HG03469 (cell line): ENCODE measurements around the gene ASAP3.

Source experiments
- ATAC-seq: cut with Tn5 transposase; IDR thresholded peaks from one replicate; pipeline ENCODE4 v1.9.1; 2021; ENCODE audit warnings: mild to moderate bottlenecking, moderate library complexity, moderate number of reproducible peaks; ENCODE audit not compliant: unreplicated experiment

ASAP3 gene

DNA sequence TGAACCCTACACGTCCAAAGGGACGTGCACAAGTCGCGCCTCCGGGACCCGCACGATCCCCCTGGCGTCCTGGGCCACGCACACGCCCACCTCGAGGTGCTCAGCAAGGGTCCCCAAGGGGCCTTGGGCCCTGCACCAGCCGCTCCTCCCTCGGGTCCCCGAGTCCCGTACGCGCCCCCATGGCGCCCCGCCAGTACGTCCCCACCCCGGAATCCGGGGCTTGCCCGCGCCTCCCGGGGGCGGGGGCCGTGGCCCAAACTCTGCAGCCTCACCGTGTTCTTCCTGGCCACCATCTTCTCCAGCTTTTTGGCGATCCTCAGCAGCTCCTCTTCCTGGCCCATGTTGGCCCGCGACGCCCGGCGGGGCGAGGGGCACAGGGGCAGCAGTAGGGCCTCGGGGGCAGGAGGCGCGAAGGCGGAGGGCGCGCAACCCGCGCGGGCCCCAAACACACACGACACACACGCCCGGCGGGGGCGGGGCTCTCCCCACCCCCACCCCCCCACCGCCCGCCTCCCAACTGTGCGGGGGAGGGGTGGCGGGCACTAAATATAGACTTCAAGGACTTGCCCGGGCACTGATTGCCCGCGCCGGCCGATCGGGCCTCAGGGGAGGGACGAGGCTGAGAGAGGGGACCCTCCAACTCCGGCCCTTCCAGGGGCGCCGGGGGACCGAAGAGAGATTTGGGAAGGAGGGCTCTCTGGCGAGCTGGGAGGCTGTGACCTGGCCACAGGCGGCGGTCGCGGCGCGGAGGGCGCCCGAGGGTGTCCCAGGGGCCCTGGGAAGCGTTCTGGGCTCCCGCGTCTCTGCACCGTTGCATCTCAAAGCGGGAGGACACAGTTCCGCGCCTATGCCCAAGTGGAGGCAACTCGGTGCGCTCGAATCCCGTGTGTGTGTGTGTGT, 59.4 kb downstream of the ASAP3 start, which contains the start of gene TCEA3:
TSS of gene TCEA3 (minus strand) at position 456 of the 900 bp plus-strand sequence. CDS start at position 341, 115 bp downstream.
- ATAC-seq, result no peak

DNA sequence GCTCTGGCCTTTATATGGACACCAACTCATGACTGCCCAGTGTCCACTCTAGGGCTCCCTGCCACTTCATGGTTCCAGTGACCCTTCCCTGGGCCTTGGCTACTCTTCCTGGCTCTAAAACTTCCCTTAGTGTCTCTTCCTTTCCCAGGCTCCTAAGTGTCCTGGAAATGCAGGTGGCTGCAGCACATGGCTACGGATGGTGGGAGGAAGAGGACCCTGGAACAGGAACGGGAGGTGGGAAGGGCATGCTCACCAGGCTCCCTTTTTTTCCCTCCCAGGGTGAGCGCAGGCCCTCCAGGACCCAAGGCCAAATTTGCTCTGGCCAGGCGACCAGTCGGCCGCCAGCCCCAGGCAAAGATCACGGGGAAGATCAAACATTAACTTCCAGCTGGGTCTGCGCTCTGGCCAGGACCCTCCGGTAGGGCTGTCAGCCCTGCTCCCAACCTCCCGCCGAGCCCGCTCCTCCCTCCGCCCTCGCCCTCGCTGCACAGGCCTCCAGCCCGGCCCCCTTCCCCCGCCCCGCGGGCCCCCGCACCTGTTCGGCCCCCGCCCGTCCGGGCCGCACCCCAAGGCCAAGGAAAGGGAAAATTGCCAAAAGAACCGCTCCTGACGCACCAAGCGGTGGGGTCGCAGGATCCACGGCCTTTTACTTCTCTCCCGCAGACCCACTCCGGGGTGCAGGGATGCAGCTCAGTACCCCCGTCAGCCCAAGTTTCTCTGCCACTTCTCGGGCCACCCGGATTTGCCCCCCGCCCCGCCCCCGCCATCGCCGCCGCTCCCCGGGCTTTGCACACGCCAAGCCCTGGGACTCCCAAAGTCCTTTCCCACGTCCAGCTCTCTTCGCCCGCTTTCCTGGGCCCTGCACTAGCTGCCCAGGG, 60.3 kb downstream of the ASAP3 start:
- no peak for ATAC-seq

DNA sequence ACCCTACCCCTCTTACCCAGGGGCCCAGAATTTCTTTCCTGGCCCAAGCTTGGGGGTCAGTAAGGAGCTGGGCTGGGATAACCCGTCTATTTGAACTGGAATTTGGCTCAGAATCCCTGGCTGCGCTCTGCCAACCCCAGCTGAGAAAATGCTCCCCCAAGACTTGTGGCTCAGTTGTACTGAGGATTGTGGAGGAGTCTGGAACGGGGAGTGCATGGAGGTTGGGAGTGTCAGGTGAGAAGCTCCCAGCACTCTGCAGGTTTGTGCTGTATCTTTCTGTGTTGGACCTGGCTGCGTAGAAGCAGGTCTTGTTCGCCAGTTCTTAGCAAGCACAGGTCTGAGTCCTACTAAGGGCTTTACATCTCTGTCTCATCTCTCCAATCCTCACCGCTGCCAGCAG, 61.0 kb downstream of the ASAP3 start:
- no peak for ATAC-seq

DNA sequence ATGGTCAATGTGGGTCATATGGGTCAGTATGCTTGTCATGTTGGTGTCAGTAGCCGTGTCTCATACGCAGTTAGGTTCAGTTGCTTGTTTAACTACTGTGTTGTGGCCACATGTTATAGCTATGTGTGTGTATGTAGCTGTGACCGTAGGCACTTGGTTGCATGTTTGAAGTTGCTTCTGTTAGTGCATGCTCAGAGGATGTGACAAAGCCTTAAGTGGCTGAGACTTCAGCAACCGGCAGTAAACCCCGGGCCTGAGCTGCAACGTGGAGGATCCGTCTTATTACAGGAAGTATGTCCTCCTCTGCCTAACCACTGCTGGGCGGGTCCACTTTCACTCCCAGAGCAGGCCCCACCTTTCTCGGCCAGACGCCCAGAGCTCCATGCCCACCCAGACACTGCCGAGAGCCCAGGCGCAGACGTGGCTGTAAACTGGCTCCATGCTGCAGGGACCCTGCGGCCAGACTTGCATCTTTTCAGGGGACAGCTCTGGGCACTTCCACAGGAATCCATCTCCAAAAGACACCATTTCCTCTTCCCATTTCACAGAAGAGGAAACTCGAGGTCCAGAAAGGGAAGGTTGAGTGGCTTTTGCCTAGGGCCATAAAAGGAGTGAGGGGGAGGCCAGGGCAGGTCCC, 61.6 kb downstream of the ASAP3 start:
- ATAC-seq, result no peak

DNA sequence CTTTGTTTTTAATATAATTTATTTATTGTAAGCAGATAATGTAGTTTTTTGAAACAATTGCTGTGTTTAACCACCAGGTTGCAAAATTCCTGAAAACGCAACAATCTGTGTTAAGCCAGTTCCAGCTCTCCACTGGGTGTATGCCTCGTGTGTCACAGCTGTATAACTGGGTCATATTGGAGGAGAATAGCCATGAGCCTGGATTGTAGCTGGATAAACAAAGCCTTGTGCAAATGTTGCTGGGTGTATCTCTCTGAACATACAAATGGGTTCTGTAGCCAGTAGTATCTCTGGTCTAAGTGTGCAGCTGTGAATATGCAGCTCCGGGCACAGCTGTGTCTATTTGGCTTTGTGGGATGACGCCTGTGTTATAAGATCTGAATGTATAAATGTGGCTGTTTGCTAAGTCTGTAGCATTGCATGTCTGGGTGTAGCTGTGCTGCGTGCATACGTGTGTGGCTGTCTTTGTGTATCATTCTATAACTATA, 62.2 kb downstream of the ASAP3 start:
- no peak for ATAC-seq

DNA sequence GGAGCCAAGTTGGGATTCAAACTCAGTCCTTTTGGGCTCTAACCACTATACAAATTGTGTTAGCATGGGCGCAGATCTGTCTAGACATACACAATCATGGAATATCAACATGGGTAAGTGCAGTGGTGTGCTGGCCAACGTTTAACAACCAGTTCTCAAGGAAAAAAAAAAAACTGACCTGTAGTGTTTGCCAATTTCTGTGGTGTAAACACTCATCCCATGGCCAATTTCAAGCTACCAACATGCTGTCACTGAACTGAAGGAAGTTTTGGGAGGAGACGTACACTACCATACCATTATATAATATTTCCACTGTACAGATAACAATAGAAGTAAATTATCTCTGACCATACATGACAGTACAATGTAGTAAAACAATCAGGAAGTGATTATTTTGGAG, 62.6 kb downstream of the ASAP3 start:
- no peak for ATAC-seq

DNA sequence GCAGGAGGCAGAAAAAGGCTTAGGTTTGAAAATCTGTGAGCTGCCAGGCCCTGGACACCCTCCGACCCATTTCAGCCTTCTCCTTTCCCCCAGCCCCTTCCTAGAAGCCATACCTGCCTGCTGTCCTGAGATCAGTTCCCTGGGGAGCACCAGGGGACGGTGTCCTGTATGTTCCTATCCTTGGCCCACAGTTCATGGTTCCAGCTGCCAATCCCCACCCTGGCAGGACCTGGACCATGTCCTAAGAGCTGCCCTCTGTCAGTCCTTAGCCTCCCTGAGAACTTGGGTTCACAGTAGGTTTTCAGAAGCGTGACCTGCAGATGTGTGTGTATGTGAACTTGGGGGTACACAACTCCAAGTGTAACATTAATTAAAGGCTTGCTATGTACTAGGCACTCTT, 63.2 kb downstream of the ASAP3 start:
- ATAC-seq, result no peak

DNA sequence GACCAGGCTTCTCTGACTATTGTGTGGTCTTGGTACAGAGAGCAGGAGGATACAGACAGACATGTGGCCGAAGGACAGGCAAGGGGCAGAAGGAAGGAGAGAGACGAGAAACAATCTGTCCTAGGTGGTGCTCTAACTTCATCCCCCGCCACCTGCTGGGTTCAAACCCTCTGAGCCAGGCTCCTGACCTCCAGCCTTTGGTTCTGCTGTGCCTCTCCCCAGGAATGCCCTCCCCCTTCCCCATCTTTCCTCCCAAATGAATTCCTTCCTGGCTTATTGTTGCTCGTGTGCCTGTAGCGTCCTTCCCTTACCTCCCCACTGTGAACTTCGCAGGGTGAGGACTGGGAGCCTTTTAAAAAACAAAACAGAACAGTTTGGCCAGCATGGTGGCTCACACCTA, 64.8 kb downstream of the ASAP3 start:
- no peak for ATAC-seq

DNA sequence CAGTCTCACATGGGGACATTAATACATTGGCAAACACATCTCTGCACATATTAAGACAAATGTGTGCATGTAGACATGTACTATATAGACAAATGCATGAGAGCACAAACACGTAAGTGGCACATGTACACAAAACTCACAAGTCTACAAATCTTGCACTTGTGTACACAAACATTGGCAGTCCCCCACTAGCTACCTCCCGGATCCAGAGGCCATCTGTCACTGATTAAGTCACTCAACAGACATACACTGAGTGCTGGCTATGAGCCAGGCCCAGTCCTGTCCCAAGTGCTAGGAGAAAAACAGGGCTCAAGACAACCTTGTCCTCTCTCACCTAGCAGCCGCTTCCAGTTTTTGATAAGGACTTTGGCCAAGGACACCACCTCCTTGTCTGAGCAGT, 66.4 kb downstream of the ASAP3 start:
- ATAC-seq, result no peak

DNA sequence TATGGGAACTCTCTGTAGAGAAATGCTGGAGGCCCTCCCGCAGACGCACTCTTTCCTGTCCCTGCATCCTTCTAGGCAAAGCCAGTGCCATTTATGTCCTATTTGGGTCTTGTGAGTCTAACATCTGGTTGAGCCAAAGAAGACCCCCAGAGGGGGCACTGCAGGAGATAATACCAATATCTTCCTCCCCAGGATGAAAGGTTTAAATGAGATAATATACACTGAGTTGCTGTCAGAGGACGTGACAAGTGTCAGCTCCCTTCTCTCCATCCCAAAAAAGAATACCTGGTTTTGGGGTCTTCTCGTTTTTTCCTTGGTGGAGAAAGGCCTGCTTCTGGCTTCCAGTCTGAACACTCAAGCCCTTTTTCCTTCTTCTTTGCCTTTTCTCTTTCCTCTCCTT, 67.0 kb downstream of the ASAP3 start:
- ATAC-seq, result no peak

DNA sequence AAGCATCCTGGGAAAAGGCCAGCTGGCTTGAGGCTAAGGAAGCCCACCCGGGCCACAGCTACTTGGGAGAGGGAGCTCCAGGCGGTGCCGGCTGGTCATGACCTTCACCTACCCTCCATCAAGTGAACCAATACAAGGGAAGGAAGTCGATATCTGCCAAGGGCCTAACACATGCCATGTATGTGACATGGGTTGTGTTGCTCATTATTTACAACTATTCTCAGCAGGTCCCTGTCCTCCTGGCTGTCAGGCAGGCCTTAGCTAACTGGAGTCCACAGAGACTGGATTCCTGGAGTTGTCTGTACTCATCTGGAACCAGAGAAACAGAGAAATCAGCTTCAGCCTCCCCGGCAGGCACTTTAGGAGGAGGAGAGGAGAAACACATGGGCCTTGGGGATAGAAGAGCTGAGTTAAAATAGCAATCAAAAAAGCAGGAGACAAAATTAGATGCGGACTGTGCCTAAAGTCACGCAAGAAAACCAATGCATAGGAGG, 75.1 kb downstream of the ASAP3 start:
- ATAC-seq, result no peak

DNA sequence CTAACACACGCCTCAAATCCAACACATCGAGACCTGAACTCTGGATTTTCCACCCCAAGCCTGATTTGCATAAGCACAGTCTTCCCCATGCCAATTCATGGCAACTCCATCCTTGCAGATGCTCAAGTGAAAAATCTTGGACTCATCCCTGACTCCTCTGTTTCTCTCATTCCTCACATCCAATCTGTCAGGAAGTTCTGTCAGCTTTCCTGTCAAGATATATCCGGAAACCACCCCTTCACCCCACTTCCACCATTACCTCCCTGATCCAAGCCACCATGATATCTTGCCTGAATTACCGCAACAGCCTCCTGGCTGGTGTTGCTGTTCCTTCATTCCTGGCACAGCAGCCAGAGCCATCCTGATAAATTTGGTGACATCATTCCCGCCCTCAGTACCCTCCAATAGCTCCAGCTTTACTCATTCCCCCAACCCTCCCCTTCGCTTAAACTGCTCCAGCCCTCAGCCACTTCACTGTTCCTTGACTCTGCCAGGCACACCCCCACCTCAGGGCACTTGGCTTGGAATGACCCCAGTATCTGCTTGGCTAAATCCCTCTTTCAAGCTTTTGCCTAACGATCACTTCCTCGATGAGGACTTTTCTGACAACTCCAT, 76.9 kb downstream of the ASAP3 start:
- ATAC-seq, result no peak

DNA sequence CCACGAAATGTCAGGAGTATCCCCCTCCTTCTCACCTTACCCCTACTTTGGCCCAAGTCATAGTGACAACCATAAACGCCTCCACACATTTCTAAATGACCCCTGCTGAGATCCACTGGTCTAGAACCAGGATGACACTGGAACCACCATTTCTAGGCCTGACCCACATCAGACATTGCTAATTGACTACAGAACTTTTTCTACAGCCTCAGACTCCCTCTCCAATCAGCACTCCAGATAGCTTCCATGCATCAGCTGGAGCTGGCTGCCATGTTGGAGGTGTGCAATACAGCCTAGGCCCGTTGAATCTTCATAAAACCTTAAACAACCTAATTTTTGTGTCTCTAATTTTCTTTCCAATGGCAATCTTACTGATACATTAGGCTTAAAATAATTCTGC, 78.0 kb downstream of the ASAP3 start:
- ATAC-seq, result no peak

DNA sequence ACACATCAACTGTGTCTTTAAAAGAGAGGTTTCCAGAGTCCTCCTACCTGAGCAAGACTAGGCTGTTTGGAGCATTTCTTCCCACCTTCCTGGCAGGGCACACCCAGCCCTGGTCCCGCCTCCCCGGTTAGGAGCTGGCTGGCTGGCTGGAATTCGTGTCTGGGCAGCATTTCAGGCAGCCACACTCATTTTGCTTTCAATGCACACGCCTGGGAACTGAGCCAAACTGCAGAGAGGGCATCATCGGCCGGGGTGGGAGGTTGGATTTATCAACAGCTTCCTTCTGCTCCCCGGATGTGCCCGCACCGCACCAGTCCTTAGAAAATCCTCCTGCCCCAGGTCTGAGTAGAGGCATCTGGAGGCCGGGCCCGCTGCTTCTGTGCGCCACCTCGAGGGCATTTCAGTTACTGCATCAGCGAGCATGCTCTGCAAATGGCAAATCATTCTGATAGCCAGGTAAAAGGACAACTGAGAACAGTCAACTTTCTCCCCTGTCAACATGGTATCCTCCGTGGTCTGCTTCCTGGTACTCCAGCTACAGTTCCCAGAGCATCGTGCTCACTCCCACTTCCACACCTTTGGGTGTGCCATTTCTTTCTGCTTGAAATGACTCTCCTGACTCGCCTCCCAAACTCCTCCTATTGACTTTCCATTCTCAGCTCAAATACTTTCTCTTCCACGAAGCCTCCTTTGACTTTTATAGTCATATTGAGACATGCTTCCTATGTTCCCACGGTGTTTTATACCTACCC, 80.1 kb downstream of the ASAP3 start:
- no peak for ATAC-seq

DNA sequence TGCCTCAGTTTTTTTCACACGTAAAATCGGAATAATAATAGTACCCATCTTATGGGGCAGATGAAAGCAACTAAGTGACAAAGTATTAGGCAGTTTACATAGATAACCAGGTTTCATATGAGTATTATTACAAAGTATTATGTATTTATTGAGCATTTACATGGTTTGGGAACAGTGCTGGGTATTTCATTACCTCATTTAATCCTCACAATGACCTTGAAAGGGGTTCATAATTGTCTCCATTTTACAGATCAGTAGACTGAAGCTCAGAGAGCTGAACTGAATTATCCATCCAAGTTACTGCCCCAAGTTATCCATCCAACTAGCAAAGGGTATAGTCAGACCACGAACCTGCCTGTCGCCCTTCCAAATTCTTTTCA, 80.6 kb downstream of the ASAP3 start:
- ATAC-seq, result no peak

DNA sequence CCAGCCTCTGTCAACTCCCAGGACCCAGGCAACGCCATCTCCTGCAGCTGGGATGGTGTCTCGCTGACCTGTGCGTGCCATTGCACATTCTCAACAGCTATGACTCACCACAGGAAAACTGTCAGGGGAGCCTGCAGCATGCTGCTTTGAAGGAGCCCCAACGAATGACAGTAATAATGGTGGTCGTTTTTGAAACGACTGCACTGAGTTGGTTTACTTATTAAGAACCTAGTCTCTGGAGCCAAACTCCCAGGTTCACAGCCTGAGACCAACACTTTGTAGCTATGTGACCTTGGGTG, 81.0 kb downstream of the ASAP3 start:
- no peak for ATAC-seq

DNA sequence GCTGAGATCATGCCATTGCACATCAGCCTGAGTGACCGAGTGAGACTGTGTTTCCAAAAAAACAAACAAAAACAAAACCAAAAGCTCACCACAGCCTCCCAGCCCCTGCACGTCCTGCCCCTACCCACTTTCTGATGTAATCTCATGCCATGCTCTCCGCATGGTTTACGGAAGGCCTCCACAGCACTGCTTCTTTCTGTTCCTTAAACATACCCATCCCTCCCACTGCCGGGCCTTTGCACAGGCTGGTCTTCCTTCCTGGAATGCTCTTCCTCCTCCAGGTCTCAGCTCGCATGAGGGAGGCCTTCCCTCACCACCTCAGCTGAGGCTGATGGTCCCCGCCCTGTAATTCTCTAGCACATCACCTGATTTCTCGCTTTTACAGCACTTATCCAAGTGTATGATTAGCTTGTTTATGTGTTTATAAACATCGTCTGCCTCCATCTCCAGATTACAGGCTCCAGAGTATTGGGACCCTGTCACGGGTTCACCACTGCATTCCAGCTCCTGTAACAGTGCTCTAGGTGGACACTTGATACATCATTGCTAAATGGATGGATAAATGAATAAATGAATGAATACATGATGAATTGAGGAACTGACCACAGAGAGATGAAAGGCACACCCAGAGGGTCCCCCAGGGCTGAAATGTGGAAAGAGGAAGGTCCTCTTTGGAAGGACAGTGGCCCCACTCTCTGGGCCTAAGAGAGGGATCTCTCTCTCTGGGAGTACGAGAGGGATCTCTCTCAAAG, 81.5 kb downstream of the ASAP3 start:
- ATAC-seq, result no peak

DNA sequence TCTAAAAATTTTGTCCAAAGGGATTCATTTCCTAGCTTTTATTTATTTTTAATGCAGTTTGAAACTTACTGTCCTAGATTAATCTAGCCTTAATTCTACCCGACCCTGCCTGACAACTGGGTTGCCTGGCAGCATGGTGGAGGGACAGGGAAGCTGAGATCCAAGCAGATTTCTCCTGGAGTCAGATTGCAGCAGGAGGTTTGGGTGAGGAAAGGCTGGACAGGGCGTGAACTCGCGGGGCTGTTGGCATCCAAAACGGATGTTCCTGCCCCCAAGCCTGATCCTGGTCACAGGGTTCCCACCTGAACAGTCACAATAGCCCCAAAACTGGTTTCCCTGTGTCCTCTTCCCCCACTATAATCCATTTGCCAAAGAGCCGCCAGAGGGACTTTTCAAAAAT, 82.7 kb downstream of the ASAP3 start:
- ATAC-seq, result no peak

DNA sequence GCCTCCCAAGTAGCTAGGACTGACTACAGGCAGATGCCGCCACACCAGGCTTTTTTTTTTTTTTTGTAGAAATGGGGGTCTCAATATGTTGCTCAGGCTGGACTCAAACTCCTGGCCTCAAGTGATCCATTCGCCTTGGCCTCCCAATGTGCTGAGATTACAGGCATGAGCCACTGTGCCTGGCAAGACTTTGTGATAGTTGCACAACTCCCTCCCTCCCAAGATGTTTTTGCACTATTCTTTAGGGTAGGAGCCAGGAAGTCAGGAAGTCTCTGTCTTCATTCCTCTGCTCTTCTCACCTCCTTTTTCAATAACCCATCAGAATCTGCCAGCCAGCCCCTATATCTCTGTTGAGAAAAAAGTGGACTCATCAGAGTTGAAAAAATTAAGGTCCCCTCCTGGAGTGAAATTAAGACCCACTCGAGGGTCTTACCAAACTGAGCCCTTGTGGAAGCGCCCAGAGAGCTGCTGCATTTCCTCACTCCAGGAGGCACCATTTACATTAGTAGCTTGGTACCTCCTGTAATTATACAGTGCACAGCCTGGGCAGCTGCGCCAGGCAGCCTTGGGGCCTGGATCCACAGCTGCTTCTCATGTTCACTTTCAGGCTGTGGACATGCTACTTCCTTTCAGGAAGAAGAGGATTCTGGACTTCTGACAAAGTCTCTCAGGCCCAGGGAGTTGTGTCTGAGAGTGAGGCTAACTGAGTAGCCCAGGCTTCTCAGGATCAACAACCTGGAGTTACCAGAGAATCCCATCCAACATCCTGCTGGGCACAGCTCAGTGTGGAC, 83.5 kb downstream of the ASAP3 start:
- ATAC-seq, result no peak
